ENCODE data around the gene LZTS2.

The LZTS2 gene

DNA sequence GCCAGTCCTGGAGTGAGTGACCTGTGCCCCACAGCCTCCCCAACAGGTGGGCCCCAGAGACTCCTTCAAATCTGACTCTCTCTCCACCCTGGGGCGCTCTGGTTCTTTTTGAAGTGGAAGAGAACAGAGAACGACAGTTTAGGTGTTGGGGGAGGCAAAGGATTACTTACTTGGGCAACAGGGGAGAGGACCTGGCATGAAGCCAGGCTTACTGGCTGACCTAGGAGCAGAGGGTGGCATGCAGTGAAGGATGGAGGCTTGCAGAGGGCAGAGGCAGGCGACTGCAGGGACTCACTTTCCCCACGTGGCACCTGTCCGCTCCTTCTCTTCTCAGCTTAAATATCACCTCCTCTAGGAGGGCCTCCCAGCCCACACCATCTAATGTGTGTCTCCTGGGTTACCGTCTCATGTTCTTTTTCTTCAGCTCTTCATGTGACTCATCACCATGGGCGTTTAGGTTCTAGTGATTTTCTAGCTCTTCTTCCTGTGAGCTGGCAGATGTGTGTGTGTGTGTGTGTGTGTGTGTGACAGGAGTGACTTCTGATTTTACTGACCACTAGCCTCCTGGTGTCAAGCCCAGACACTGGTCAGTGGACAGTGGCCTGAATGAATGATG, 15.5 kb downstream of the LZTS2 start:
- DNase-seq (ENCODE audit: low spot score): no peak

GRCh38 chr10:101015582-101015973, 16.0 kb downstream of the LZTS2 start:
- no peak for DNase-seq (ENCODE audit: low spot score)

- no peak for DNase-seq (ENCODE audit: low spot score)
These were observed 17.2 kb downstream of the LZTS2 start for GRCh38 chr10:101016814-101017213.

- DNase-seq (ENCODE audit: low spot score): no peak
These were observed 18.6 kb downstream of the LZTS2 start for GRCh38 chr10:101018118-101018599.

GRCh38 chr10:101018600-101019439, 19.2 kb downstream of the LZTS2 start:
- DNase-seq (ENCODE audit: low spot score): peak; percentile 59

- no peak for DNase-seq (ENCODE audit: low spot score)
These were observed 19.8 kb downstream of the LZTS2 start for GRCh38 chr10:101019440-101019703.

GRCh38 chr10:101020427-101021075, 20.9 kb downstream of the LZTS2 start:
- DNase-seq (ENCODE audit: low spot score): no peak

DNA sequence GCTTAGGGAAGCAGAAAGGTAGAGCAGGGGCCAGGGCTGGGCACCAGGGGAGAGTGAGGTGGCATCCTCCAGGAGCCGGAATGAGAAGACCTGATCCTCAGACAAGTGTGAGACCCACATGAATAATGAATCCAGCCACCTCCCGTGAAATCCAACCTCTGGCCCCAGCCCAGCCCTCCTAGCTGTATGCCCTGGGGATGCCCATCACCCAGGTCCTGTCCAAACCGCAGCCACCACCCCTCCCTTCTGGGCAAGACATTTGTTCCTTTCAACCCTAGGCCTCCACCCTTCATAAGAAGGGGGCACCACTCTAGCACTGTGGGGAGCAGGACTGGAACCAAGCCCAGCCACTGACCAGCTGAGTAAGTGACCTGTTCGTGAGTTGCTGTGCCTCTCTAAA, 21.6 kb downstream of the LZTS2 start:
- DNase-seq (ENCODE audit: low spot score): no peak

DNA sequence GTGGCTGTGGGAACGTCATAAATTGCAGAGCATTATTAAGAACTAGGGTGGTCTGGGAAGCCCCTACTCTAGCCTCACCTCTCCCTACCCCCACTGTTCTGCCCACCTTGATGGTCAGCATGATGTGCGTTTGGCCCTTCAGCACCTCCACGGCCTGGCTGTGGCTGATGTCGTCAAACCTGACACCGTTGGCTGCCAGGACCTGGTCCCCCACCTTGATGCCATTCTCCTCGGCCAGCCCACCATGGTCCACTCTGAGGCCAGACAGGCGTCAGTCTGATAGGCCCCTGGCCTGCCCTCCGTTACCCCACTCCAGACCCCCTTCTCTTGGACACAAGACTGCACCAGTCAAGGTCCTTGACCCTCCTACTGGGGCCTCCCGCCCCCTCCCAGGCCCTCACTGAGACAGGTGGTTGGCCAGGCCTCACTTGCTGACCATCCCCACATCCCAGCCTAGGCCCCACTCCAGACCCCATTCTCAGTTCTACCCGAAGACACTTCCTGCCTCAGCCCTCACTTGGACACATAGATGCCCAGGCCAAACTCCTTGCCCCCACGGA, 22.2 kb downstream of the LZTS2 start:
- DNase-seq (ENCODE audit: low spot score): no peak

GRCh38 chr10:101022967-101023705, 23.5 kb downstream of the LZTS2 start:
- no peak for DNase-seq (ENCODE audit: low spot score)

DNA sequence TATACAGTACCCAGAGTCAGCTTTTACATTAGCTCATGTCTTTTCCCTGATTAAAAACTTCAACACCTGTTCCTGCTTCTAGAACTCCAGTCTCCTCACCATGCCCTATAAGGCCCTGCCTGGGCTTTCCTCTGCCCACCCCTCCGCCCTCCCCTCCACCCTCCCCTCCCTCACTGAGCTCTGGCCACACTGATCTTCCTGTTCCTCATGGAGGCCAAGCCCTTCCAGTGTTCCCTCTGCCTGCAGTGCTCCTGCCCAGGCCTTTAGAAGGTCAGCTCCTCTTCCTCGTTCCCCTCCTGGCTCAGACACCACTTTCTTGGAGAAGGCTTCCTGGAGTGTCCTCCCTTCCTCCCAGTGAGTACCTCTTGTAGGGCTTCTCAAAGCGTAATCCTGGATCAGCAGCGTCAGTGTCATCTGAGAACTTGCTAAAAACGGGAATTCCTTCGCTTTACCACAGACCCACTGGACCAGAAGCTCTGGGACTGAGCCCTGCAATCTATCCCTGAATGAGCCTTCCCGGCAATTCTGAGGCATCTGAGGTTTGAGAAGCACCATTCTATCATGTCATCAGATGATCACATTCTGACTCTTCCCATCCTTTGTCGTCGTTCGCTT, 27.6 kb downstream of the LZTS2 start:
- DNase-seq (ENCODE audit: low spot score): no peak

- DNase-seq (ENCODE audit: low spot score): no peak
These were observed 29.1 kb downstream of the LZTS2 start for GRCh38 chr10:101028446-101029337.

GRCh38 chr10:101029520-101030295, 30.1 kb downstream of the LZTS2 start:
- DNase-seq (ENCODE audit: low spot score): no peak

GRCh38 chr10:101030496-101031127, 31.0 kb downstream of the LZTS2 start:
- no peak for DNase-seq (ENCODE audit: low spot score)

- peak; percentile 95 for DNase-seq (ENCODE audit: low spot score)
These were observed 31.7 kb downstream of the LZTS2 start, which contains the start of the genes PDZD7 and SFXN3 for GRCh38 chr10:101031128-101031795. Gene PDZD7, minus strand, starts transcription at chr10:101031129. Its CDS starts 910 bp downstream, at chr10:101030219. Gene SFXN3, plus strand, starts transcription at chr10:101031234. Its CDS starts 3,461 bp downstream, at chr10:101034695.

DNA sequence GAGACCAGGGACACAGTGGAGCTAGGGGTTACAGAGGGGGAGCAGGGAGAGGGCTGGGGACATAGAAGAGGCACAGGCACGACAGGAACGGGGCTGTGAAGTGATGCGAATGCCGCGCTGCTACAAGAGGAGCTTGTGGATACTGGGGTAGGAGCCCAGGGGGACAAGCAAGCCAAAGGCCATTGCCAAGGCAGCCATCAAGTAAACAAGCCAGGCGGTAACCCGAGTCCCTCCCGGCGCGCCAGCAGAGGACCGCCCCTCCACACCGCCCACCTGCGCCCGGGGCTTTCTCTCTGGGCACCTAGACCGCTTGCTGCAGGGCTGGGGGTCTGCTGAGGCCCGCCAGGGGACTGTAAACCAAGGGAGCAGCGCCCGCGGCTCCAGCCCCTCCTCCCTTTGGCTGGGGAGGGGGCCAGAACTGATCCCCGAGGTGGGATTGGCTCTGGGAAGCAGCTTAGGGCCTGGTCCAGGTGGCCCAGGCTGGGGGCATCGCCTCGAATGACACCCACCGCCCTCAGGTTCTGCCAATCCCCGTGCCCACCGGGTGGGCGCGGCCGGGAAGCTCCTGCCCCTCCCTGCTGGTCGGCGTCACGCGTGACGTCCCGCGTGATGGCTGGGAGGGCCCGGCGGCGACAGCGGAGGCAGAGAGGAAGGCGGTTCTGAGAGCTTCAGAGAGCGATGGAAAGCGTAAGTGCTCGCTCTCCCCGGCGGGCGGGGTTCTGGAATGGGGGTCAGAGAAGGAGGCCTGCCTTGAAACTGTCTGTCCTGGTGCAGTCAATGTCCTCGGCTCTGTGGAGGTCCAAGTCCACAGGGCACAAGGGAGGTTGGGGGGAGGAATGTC, 32.4 kb downstream of the LZTS2 start:
- peak; percentile 78 for DNase-seq (ENCODE audit: low spot score)

- DNase-seq (ENCODE audit: low spot score): peak; percentile 49
These were observed 33.1 kb downstream of the LZTS2 start for GRCh38 chr10:101032637-101033224.

Measured in CD4-positive, alpha-beta T cell treated with Interleukin-6 at 100 ng/mL for 8 hours (primary cell).